ENCODE data around the gene EIF5B.

- TF ChIP-seq, protein P1, sequence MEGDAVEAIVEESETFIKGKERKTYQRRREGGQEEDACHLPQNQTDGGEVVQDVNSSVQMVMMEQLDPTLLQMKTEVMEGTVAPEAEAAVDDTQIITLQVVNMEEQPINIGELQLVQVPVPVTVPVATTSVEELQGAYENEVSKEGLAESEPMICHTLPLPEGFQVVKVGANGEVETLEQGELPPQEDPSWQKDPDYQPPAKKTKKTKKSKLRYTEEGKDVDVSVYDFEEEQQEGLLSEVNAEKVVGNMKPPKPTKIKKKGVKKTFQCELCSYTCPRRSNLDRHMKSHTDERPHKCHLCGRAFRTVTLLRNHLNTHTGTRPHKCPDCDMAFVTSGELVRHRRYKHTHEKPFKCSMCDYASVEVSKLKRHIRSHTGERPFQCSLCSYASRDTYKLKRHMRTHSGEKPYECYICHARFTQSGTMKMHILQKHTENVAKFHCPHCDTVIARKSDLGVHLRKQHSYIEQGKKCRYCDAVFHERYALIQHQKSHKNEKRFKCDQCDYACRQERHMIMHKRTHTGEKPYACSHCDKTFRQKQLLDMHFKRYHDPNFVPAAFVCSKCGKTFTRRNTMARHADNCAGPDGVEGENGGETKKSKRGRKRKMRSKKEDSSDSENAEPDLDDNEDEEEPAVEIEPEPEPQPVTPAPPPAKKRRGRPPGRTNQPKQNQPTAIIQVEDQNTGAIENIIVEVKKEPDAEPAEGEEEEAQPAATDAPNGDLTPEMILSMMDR (IDR thresholded peaks at IDR 0.05), result no peak
- TF ChIP-seq POLR2A (IDR thresholded peaks at IDR 0.05), result no peak
These were observed 99.7 kb downstream of the EIF5B start for GRCh38 chr2:99436874-99437273.

Data from lower leg skin (tissue), 3 donors.